SHP77 (cell line): ENCODE results near the gene KRTAP9-1.
"Not testable (repeated sequence)": the region's sequence is repeated elsewhere in the genome, so short reads cannot be mapped to it uniquely, and the experiment has no call there.

Source experiments
- DNase-seq, 2 experiments: peaks; one replicate each; lab custom pipeline; 2025; lab: John Stamatoyannopoulos, UW

Gene KRTAP9-1

GRCh38 chr17:41189837-41190318, at the start of gene KRTAP9-1:
Gene KRTAP9-1 (plus strand): TSS chr17:41189887. CDS start chr17:41189887, 0 bp downstream.
- not testable (repeated sequence) for DNase-seq

GRCh38 chr17:41140360-41141131, 49.1 kb upstream of the KRTAP9-1 start, which contains the start of gene KRTAP4-6:
Gene KRTAP4-6 (minus strand): TSS chr17:41140544. CDS start chr17:41140487, 57 bp downstream.
- no peak for DNase-seq

GRCh38 chr17:41141361-41141760, 48.3 kb upstream of the KRTAP9-1 start:
- DNase-seq, result no peak

- no peak for DNase-seq
Measured at GRCh38 chr17:41144846-41145245, 44.8 kb upstream of the KRTAP9-1 start.

GRCh38 chr17:41145261-41145660, 44.4 kb upstream of the KRTAP9-1 start:
- no peak for DNase-seq

GRCh38 chr17:41147531-41148204, 42.0 kb upstream of the KRTAP9-1 start:
- no peak for DNase-seq

- not testable (repeated sequence) for DNase-seq
Measured at GRCh38 chr17:41148971-41149651, 40.6 kb upstream of the KRTAP9-1 start.

GRCh38 chr17:41149652-41149985, 40.1 kb upstream of the KRTAP9-1 start, which contains the start of gene KRTAP4-5:
Gene KRTAP4-5 (minus strand): TSS chr17:41149825. CDS start chr17:41149767, 58 bp downstream.
- no peak for DNase-seq

- no peak for DNase-seq
Measured at GRCh38 chr17:41150026-41150425, 39.7 kb upstream of the KRTAP9-1 start.

GRCh38 chr17:41151525-41151924, 38.2 kb upstream of the KRTAP9-1 start:
- DNase-seq, result no peak

- no peak for DNase-seq
Measured at GRCh38 chr17:41153856-41154255, 35.8 kb upstream of the KRTAP9-1 start.

- DNase-seq, result not testable (repeated sequence)
Measured at GRCh38 chr17:41160190-41160589, 29.5 kb upstream of the KRTAP9-1 start.

- DNase-seq, result no peak
Measured at GRCh38 chr17:41160648-41161047, 29.0 kb upstream of the KRTAP9-1 start, which contains the start of gene KRTAP4-4. Gene KRTAP4-4 (minus strand): TSS chr17:41160748. CDS start chr17:41160691, 57 bp downstream.

- no peak for DNase-seq
Measured at GRCh38 chr17:41163828-41164227, 25.9 kb upstream of the KRTAP9-1 start.

- no peak for DNase-seq
Measured at GRCh38 chr17:41167561-41167960, 22.1 kb upstream of the KRTAP9-1 start.

- no peak for DNase-seq
Measured at GRCh38 chr17:41168121-41168520, 21.6 kb upstream of the KRTAP9-1 start, which contains the start of gene KRTAP4-3. Gene KRTAP4-3 (minus strand): TSS chr17:41168221. CDS start chr17:41168172, 49 bp downstream.

GRCh38 chr17:41171886-41172285, 17.8 kb upstream of the KRTAP9-1 start:
- DNase-seq, result no peak

- DNase-seq, result no peak
Measured at GRCh38 chr17:41176744-41177387, 12.8 kb upstream of the KRTAP9-1 start.

GRCh38 chr17:41177727-41178271, 11.9 kb upstream of the KRTAP9-1 start, which contains the start of gene KRTAP4-2:
Gene KRTAP4-2 (minus strand): TSS chr17:41178221. CDS start chr17:41178164, 57 bp downstream.
- DNase-seq, result no peak

GRCh38 chr17:41178341-41178740, 11.3 kb upstream of the KRTAP9-1 start:
- DNase-seq, result no peak
